ENCODE data around the gene NACC2. TPM values are rescaled to one million over a fixed set of nuclear protein-coding genes. Genes with fewer than 3 reads are reported as not detected.

Gene NACC2
- total RNA-seq, 1 donor, result 11.8 TPM

DNA sequence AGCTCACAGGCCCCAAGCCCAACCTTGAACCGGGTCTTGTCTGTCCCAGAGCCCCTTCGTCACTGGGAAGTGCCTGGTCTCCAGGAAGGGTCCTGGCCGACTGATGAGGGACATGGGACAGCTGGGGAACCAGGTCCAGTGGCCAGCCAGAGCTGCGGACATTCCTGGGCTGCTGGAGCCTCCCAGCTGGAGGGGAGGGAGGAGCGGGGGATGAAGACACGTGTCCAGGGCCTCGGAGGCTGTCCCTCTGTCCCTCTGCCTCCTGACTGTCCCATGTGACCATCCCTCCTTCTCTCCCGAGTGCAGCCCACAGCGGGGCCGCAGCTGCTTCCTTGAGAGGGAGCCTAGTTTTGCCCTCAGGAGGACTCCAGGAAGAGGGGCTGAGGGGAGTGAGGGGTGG, 92.2 kb downstream of the NACC2 start:
- DNase-seq (ENCODE audit: low read depth in 2 of 3, low spot score in 2 of 3), result no peak

- no peak for DNase-seq (ENCODE audit: low read depth in 2 of 3, low spot score in 2 of 3)
Measured at GRCh38 chr9:136002215-136002614, 92.9 kb downstream of the NACC2 start.

DNA sequence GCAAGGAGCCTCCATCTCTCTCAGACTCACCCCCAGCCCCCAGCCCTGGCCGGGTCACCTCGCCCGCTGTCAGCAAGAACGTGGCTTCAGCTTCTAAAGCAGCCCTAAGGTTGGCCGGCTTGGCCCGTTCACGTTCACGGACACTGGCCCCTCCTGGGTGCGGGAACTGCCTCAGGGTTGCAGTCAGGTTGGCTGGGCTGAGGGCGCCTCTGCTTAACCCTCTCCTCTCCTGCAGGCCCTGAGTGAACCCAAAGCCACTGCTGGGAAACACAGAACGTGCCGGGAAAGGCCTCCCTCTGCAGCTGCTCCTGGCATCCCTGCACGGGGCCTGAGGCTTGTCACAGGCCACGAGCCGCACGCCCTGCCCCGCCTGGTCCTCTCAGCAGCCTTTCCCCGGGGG, 93.9 kb downstream of the NACC2 start:
- no peak for DNase-seq (ENCODE audit: low read depth in 2 of 3, low spot score in 2 of 3)

DNA sequence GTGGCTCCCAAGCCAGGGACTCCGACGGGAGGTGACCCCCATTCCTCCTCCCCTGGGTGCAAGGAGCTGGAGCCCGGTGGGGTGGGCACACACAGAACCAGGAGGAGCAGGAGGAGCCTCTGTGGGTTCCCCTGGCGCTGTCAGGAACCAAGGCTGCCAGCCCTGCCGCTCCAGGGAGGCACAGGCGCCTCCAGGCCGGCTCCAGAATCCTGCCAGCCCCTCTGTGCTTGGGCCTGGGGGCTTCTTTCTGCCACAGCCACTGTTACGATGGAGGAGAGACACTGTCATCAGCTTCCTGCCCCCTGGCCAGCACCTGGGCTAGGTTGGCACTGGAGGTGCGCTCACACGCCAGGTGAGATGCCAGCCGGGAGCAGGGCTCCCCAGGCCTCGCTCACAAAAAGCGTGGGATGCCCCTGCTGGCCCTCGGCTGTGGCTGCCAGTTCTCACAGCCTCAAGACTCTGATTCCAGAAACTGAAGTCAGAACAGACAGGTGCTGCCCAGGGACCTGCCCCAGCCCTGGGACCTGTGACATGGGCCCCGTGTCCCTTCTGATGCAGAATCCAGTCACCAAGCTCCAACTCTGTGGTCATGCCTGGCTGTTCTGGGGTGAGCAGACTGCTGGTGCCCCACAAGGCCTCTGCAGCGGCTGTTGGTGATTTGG, 96.5 kb downstream of the NACC2 start:
- no peak for DNase-seq (ENCODE audit: low read depth in 2 of 3, low spot score in 2 of 3)

DNA sequence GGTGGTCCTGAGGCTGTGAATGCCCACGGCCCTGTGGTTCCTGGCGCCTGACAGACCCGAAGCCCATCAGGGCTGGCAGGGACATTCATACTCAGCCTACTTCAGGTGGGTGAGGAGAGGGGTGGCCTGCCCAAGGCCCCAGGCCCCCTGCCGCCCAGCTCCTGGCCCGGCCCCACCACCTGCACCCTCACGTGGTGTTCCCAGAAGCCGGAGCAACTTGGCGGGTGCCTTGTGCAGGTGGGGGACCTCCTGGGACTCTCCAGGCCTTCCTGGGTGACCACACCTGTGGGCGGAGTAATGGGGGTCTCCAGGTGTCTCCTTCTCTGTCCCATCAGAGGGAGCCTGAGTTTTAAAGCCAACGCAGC, 97.1 kb downstream of the NACC2 start:
- no peak for DNase-seq (ENCODE audit: low read depth in 2 of 3, low spot score in 2 of 3)

DNA sequence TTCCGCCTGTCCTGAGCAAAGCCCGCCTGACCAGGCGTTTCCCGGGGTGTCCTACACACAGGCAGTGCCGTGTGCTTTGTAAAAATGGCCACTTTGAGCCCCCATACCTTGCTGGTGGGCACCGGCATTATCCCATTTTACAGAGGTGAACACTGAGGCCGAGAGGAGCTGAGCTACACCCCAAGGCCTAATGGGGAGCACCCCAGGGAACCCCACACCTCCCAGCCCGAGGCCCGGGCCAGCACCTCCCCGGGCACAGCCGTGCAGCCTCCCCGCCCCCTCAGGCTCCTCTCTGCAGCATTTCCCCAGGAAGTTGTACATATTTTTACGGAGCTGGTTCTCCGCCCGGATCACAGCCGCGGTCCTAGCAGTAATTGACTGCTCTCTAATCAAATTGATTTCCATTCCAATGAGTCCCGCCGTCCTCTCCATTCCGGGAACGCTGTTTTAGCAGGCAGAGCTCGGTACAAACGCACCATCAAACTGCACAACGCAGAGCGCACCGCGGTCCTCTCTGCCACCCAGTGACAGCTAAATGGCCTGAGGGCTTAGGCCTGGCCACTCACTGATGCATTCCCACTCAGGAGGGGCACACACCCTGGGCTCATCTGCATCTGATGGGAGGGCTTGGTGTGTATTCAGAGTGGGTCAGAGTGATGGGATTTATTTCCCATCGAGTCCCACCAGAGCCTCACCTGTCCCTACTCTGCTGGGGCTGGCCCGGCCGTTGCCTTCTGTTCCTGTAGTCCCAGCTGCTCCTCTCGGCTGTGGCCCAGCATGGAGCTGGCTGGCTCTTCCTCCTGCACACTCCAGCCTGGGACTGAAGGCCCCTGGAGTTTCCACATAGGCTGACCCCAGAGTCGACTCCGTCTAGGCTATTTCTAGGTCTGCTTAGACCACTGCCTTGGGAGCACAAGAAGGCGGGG, 97.7 kb downstream of the NACC2 start:
- no peak for DNase-seq (ENCODE audit: low read depth in 2 of 3, low spot score in 2 of 3)

GRCh38 chr9:135995816-135996215, 99.3 kb downstream of the NACC2 start:
- no peak for DNase-seq (ENCODE audit: low read depth in 2 of 3, low spot score in 2 of 3)

- DNase-seq (ENCODE audit: low read depth in 2 of 3, low spot score in 2 of 3), result peak in 2 of 3 donors; percentile 43 to 56
Measured at GRCh38 chr9:135994501-135995192, 100.4 kb downstream of the NACC2 start.

DNA sequence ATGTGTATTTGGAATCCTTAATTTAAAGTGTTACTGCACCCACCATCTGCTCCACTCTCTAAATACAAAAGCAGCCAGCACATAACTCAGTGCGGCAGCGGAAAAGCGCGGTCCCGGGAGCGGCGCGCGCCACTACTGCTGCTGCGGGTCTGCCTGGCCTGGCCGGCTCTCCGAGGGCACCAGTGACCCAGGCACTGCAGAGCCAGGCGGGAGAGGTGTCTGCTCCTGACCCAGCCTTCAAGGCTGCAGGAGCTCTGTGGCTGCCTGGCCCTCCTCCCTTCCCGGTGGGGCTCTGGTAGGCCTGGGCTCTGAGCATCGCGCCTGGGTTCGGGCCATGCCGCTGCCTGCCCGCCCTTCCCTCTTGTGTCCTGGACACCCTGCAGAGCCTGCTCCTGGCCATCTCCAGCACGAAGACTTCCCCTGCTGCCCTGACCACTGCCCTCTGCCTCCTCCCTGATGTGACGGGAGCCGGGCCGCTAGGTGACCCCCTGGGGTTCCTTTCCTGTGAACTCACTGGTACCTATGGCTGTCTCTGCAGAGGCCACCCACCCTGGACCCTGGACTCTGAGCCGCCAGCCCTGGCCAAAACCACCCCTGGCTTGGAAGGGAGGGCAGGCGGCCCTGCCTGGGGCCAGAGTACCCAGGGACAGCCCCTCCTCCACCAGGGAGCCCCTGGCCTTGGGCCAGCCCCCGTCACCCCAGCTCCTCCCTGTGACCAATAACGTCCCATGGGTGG, 101.2 kb downstream of the NACC2 start:
- DNase-seq (ENCODE audit: low read depth in 2 of 3, low spot score in 2 of 3), result no peak

- no peak for DNase-seq (ENCODE audit: low read depth in 2 of 3, low spot score in 2 of 3)
Measured at GRCh38 chr9:135993409-135993742, 101.7 kb downstream of the NACC2 start.

DNA sequence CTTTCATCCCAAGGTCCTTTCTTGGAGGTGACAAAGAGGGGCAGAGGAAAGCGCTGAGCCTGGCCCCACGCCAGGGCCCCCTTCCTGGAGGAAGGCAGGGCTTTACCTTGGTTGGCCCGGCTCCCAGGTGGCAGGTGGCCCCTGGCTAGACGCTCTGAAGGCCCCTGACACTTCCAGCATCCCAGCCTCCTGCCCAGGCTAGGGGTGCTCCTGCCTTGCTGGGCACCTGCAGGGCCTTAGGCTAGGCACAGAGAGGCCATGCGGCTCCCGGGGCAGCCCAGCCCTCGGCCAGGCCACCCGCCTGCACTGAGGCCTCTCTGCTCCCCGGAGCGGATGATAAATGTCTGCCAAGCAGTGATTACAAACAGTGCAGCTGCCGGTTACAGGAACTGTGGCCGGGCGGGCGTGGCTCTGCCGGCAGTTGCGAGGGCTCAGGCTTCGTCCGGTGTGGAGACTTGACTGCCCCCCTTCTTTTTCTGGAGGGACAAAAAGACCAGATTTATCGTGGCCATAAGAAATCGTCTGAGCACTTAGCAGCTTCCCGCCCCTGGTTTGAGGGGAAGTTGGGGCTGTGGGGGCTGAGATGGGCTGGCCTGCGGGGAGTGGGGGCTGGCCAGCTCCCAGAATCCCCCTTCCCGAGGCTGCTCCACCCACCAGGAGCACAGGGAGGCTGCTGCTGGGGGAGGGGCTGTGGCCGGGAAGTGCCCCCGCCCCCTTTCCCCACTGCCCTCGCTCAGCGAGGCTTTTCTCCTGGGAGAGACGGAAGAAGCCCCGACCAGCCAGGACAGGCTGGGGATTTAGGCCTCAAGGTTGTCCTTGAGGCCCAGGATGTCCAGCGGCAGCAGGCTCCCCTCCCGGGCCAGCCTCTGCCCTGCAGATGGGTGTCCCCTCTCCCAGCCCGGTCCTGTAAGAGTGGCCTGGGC, 102.3 kb downstream of the NACC2 start:
- peak in 2 of 3 donors; percentile 77 to 79 for DNase-seq (ENCODE audit: low read depth in 2 of 3, low spot score in 2 of 3)

- no peak for DNase-seq (ENCODE audit: low read depth in 2 of 3, low spot score in 2 of 3)
Measured at GRCh38 chr9:135991771-135992170, 103.3 kb downstream of the NACC2 start.

DNA sequence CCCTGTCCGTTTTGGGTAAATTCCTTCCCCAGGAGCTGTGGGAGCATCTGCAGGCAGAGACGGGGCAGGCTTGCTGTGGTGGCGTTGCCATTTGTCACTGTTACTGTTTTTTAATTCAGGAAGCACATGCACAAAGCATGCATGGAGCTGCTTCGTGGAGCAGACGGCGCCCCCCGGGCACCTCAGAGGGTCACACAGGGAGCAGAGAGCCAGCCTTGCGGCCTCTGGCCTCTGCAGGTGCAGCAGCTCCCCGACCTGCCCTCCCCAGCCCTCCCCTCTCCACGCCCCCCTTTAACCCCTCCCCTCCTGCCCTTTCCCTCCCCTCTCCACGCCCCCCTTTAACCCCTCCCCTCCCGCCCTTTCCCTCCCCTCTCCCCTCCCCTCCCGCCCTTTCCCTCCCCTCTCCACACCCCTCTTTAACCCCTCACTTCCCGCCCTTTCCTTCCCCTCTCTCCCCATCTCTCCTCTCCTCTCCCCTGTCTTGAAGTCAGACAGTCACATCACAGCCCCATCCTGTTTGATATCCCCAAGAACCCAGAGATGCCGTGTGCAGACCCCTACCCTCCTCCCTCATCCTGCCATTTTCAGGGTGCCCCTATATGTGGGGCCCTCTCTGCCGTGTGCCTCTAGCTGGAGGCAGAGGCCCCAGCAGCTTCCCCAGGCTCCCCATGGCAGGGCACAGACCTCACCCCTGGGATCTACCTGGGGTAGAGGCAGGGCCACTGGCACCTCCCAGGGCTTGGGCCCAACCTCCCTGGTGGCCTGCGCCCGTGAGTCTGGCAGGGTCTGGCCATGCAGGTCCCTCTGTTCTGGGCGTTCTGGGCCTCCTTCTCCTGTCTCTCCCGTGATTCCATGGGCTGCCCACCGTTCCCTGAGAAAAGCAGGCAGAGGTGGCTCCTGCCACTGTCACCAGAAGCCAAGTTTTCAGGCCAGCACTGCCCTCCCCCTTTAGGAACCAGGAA, 104.3 kb downstream of the NACC2 start:
- DNase-seq (ENCODE audit: low read depth in 2 of 3, low spot score in 2 of 3), result peak; percentile 77 to 89 (median 87)

DNA sequence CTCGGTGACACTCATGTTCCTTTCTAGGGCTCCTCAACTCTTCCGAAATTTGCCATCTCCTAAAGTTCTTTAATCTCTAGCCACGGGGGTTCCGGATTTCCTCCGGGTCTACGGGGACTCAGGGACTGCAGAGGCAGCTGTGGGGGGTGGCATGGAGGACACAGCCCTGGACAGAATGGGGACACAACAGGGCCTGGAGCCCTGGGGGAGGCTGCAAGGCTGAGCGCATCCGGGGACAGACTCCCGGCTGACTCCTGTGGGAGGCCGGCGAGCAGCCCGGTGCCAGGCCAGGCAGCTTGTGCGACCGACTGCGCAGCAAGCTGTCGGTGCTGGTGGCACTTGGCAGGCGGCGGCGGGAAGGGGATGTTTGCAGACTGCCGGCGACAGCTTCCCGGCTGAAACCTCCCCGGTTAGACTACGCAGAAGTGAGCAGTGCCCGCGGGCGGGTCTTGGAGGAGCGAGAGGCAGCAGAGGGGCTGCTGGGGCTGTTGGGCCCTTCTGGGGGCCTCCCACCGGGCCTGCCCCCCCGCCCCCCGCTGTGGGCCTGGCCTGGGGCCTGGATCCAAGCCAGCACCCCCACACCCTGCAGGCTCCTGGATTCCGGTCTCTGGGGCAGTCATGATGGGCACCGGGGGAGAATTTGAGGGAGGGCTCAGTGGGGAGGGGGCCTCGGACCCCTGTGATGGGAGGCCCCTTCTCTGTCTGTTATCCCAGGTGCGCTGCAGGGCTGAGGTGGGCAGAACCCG, 105.2 kb downstream of the NACC2 start:
- peak in 2 of 3 donors; percentile 56 to 62 for DNase-seq (ENCODE audit: low read depth in 2 of 3, low spot score in 2 of 3)

DNA sequence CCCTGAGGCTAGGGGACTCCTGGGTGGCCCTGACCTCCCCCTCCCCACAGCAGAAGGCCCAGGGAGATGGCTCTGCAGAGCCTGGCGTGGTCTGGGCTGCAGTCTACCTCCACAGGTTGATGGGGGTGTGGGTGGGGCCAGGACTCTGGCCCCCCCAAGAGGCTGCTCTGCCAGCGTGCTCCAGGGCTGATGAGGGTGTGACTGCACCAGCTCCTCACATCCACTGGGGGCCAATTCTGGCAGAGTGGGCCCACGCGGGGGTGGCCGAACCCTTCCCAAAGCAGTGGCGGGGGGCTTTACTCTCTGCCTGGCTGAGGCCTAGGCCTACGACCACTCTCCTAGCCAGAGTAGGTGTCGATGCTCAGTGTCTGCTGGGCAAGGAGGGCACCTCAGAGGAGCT, 105.9 kb downstream of the NACC2 start:
- no peak for DNase-seq (ENCODE audit: low read depth in 2 of 3, low spot score in 2 of 3)

DNA sequence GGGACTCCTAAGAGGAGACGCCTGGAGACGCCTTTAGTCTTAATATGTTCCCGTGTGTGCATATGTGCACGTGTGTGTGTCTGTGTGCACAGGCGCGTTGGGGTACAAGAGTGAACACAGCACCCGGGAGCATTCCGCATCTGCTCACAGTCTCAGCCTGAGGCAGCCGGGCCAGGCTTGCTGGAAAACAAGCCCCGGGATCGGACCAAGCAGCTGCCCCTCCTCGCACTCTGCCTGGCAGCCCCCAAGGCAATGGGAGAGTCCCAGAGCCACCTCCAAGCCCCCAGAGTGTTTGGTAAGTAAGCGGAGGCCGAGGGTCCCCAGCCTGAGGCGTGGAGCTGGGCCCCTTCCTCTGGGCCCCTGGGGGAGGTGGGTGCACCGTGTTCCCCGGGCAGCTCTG, 106.6 kb downstream of the NACC2 start:
- DNase-seq (ENCODE audit: low read depth in 2 of 3, low spot score in 2 of 3), result no peak

- no peak for DNase-seq (ENCODE audit: low read depth in 2 of 3, low spot score in 2 of 3)
Measured at GRCh38 chr9:135987838-135988404, 107.2 kb downstream of the NACC2 start.

DNA sequence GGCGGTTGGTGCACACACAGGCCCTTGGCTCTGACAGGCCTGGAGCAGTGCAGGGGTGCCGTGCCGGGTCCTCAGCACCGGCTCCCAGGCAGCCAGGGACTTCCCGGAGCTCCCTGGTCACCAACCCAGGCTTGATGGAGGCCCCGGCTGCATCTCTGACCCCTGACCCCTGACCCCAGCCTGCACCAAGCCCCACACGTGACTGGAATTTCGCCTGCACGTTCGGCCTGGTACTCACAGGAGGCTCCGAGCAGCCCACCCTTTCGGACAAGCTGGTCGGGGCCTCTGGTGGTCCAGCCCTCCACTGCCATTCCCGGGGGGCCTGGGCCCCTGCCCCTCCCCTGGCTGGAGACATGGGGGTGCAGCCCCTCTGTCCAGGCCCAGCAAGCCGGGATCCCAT, 108.5 kb downstream of the NACC2 start:
- DNase-seq (ENCODE audit: low read depth in 2 of 3, low spot score in 2 of 3), result no peak

Data from hematopoietic multipotent progenitor cell (in vitro differentiated cells).